ENCODE results near the gene VPS18. TPM values are rescaled to one million over a fixed set of nuclear protein-coding genes. Genes with fewer than 3 reads are reported as not detected.

Gene VPS18
- total and polyA plus RNA-seq, 4 donors = 3.4 to 15.3 (median 10.3) TPM

- Histone ChIP-seq H3K4me1 (ENCODE audit: control insufficient read depth in 4 of 4, insufficient read depth in 4 of 4, low read length in 3 of 4) (peaks cover 33 to 72% (median 64%) of the 10 kb centered on the region in 4 donors), H3K36me3 (ENCODE audit: control insufficient read depth in 4 of 4, insufficient read depth in 3 of 4, low read depth in 1 of 4, low read length in 3 of 4) (no peaks in the 10 kb centered on the region), H3K9me3 (ENCODE audit: control insufficient read depth in 4 of 4, low read length in 3 of 4) (no peaks in the 10 kb centered on the region), H3K4me3 (ENCODE audit: low read depth in 1 of 3, low read length in 3 of 3) (no peak overlapping the region), H3K9ac (ENCODE audit: low read depth in 1 of 2, low read length in 2 of 2) (peak overlapping the region in 1 of 2 donors; percentile 49), H3K27me3 (ENCODE audit: control insufficient read depth in 4 of 4, insufficient read depth in 4 of 4, low read length in 3 of 4) (no peaks in the 10 kb centered on the region), H3K27ac (ENCODE audit: low read depth in 1 of 2, low read length in 2 of 2) (peak overlapping the region; percentile 87 to 89)
- no peak for DNase-seq (ENCODE audit: low spot score)
- TF ChIP-seq ZBTB33 (IDR thresholded peaks at IDR 0.05) = no peak
- TF ChIP-seq GABPA (IDR thresholded peaks at IDR 0.05 in 1 of 2, conservative IDR thresholded peaks at IDR 0.05 in 1 of 2) = peak in 1 of 2 donors; percentile 54
- TF ChIP-seq SP1 (IDR thresholded peaks at IDR 0.05) = peak; percentile 95
- TF ChIP-seq FOXA2 (IDR thresholded peaks at IDR 0.05) = no peak
- TF ChIP-seq HNF4A (conservative IDR thresholded peaks at IDR 0.05) = peak; percentile 83 to 86
- TF ChIP-seq RAD21 (IDR thresholded peaks at IDR 0.05) = peak in 1 of 2 donors; percentile 39
- peak; percentile 68 for TF ChIP-seq YY1 (IDR thresholded peaks at IDR 0.05)
- TF ChIP-seq, protein P1, sequence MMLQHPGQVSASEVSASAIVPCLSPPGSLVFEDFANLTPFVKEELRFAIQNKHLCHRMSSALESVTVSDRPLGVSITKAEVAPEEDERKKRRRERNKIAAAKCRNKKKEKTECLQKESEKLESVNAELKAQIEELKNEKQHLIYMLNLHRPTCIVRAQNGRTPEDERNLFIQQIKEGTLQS (IDR thresholded peaks at IDR 0.05) = no peak
- TF ChIP-seq FOXA1 (IDR thresholded peaks at IDR 0.05) = no peak
- TF ChIP-seq JUND (IDR thresholded peaks at IDR 0.05) = peak in 1 of 2 donors; percentile 52
- TF ChIP-seq EGR1 (IDR thresholded peaks at IDR 0.05; ENCODE audit: low read depth in 2 of 2) = peak in 1 of 2 donors; percentile 49
- peak; percentile 26 for TF ChIP-seq REST (IDR thresholded peaks at IDR 0.05)
- TF ChIP-seq NR2F2 (IDR thresholded peaks at IDR 0.05) = peak; percentile 93
- TF ChIP-seq, protein P2, sequence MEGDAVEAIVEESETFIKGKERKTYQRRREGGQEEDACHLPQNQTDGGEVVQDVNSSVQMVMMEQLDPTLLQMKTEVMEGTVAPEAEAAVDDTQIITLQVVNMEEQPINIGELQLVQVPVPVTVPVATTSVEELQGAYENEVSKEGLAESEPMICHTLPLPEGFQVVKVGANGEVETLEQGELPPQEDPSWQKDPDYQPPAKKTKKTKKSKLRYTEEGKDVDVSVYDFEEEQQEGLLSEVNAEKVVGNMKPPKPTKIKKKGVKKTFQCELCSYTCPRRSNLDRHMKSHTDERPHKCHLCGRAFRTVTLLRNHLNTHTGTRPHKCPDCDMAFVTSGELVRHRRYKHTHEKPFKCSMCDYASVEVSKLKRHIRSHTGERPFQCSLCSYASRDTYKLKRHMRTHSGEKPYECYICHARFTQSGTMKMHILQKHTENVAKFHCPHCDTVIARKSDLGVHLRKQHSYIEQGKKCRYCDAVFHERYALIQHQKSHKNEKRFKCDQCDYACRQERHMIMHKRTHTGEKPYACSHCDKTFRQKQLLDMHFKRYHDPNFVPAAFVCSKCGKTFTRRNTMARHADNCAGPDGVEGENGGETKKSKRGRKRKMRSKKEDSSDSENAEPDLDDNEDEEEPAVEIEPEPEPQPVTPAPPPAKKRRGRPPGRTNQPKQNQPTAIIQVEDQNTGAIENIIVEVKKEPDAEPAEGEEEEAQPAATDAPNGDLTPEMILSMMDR (IDR thresholded peaks at IDR 0.05; ENCODE audit: low read depth, low read length, missing input control) = no peak
- TF ChIP-seq HNF4G (IDR thresholded peaks at IDR 0.05) = peak; percentile 37
- no peak for TF ChIP-seq TAF1 (conservative IDR thresholded peaks at IDR 0.05)
- TF ChIP-seq, protein P3, sequence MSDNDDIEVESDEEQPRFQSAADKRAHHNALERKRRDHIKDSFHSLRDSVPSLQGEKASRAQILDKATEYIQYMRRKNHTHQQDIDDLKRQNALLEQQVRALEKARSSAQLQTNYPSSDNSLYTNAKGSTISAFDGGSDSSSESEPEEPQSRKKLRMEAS (IDR thresholded peaks at IDR 0.05) = no peak
- peak; percentile 94 to 96 for TF ChIP-seq RXRA (IDR thresholded peaks at IDR 0.05)
- WGBS = 45% methylated on average over 17 of the region's 17 CpGs
Observed at GRCh38 chr15:40909662-40910630, 15.7 kb downstream of the VPS18 start.

Measured in liver (tissue), 9 donors.